DND-41 (cell line): Measurements from ENCODE around the gene PHLDB3.

Experiments
- ATAC-seq: fragments of 200-7000 bp; cut with Tn5 transposase; 3 replicates; pipeline ENCODE4 v1.9.1; 2021; ENCODE audit warnings: low read depth; ENCODE audit not compliant: insufficient read depth
- DNase-seq: peaks from one replicate; pipeline ENCODE4 v3.0.0-alpha.2; 2020
- H2AFZ ChIP-seq: 2 replicates; pipeline ENCODE4 v1.6.0; 2012; ENCODE audit warnings: low read depth, low read length
- H3K27ac ChIP-seq: 2 replicates; pipeline ENCODE4 v1.5.1; 2012; ENCODE audit warnings: low read length, inconsistent platforms
- H3K27me3 ChIP-seq: fragments of 200-600 bp; sonication (generic); 2 replicates; pipeline ENCODE4 v1.6.0; 2012; ENCODE audit warnings: low read length, mild to moderate bottlenecking, inconsistent platforms; ENCODE audit not compliant: insufficient read depth, poor library complexity
- H3K36me3 ChIP-seq: 2 replicates; pipeline ENCODE4 v1.5.1; 2012; ENCODE audit warnings: low read length, inconsistent platforms; ENCODE audit not compliant: insufficient read depth
- H3K4me1 ChIP-seq: 2 replicates; pipeline ENCODE4 v1.5.1; 2012; ENCODE audit warnings: mild to moderate bottlenecking, low read length; ENCODE audit not compliant: insufficient read depth
- H3K4me2 ChIP-seq: 2 replicates; pipeline ENCODE4 v1.6.0; 2012; ENCODE audit warnings: mild to moderate bottlenecking, moderate library complexity, low read length, inconsistent platforms; ENCODE audit not compliant: insufficient read depth
- H3K4me3 ChIP-seq, 2 experiments: fragments of 200-600 bp in 1 of 2; shearing (Covaris generic) in 1 of 2; 2 replicates each; pipeline ENCODE4 v1.5.1; 2012 to 2016; ENCODE audit warnings: inconsistent platforms in 2 of 2, low read length in 2 of 2, mild to moderate bottlenecking in 2 of 2, low read depth in 1 of 2, moderate library complexity in 1 of 2
- H3K79me2 ChIP-seq: 2 replicates; pipeline ENCODE4 v1.6.0; 2012; ENCODE audit warnings: low read length, inconsistent platforms; ENCODE audit not compliant: insufficient read depth
- H3K9ac ChIP-seq: 2 replicates; pipeline ENCODE4 v1.6.0; 2012; ENCODE audit warnings: low read depth, mild to moderate bottlenecking, inconsistent platforms, low read length, moderate library complexity
- H3K9me3 ChIP-seq: 2 replicates; pipeline ENCODE4 v1.5.1; 2012; ENCODE audit warnings: low read length, moderate library complexity, mild to moderate bottlenecking, inconsistent platforms; ENCODE audit not compliant: insufficient read depth, severe bottlenecking
- H4K20me1 ChIP-seq: 2 replicates; pipeline ENCODE4 v1.6.0; 2012; ENCODE audit warnings: low read length; ENCODE audit not compliant: insufficient read depth
- CTCF ChIP-seq: IDR thresholded peaks from 2 replicates; pipeline ENCODE4 v1.5.1; 2012; ENCODE audit warnings: borderline replicate concordance, low read length, moderate library complexity, mild to moderate bottlenecking; ENCODE audit not compliant: poor library complexity, severe bottlenecking; ENCODE audit errors: extremely low read depth
- EZH2 ChIP-seq: IDR thresholded peaks from 3 replicates; pipeline ENCODE4 v1.6.1; 2012; ENCODE audit warnings: borderline replicate concordance, low read depth, mild to moderate bottlenecking, moderate library complexity, low read length, inconsistent platforms; ENCODE audit not compliant: severe bottlenecking

The PHLDB3 gene

GRCh38 chr19:43534816-43535761, 30.5 kb upstream of the PHLDB3 start:
- no peak overlapping the region for H3K4me3 ChIP-seq
- H3K9ac ChIP-seq = no peak overlapping the region
- H4K20me1 ChIP-seq = 0 out of 2 replicates have a peak, but pooled peaks cover 4% of the 10 kb centered on the region
- H3K4me1 ChIP-seq = peaks cover 20% of the 10 kb centered on the region
- no peaks in the 10 kb centered on the region for H3K79me2 ChIP-seq
- H2AFZ ChIP-seq = no peak overlapping the region
- H3K27me3 ChIP-seq = no peaks in the 10 kb centered on the region
- H3K4me2 ChIP-seq = no peak overlapping the region
- TF ChIP-seq EZH2 (no peak), CTCF (peak; percentile 48)
- no peak for DNase-seq
- peaks cover 4% of the 10 kb centered on the region for H3K9me3 ChIP-seq
- peaks cover 24% of the 10 kb centered on the region for H3K36me3 ChIP-seq
- no peak overlapping the region for H3K27ac ChIP-seq
- ATAC-seq = no peak

- Histone ChIP-seq H2AFZ (no peak overlapping the region), H3K27me3 (no peaks in the 10 kb centered on the region), H3K9me3 (peaks cover 4% of the 10 kb centered on the region), H3K4me2 (peak overlapping the region; percentile 68; the same call in 1 of the 2 replicates), H3K36me3 (peaks cover 20% of the 10 kb centered on the region; the same call in 1 of the 2 replicates), H3K27ac (no peak overlapping the region), H3K4me3 (no peak overlapping the region), H4K20me1 (0 out of 2 replicates have a peak, but pooled peaks cover 4% of the 10 kb centered on the region), H3K4me1 (peaks cover 20% of the 10 kb centered on the region), H3K79me2 (no peaks in the 10 kb centered on the region), H3K9ac (no peak overlapping the region)
- TF ChIP-seq EZH2 (no peak), CTCF (no peak)
- ATAC-seq = no peak
- DNase-seq = no peak
Observed at GRCh38 chr19:43534305-43534815, 29.8 kb upstream of the PHLDB3 start.

- Histone ChIP-seq H3K36me3 (peaks cover 14% of the 10 kb centered on the region; the same call in 1 of the 2 replicates), H3K79me2 (no peaks in the 10 kb centered on the region), H3K4me2 (peak overlapping the region; percentile 68), H3K4me3 (peak overlapping the region in 1 of 2 experiments; percentile 56; a peak in 3 of 4 replicates), H3K27me3 (no peaks in the 10 kb centered on the region), H3K4me1 (peaks cover 20% of the 10 kb centered on the region), H3K27ac (peak overlapping the region; percentile 11; the same call in 1 of the 2 replicates), H3K9ac (peak overlapping the region; percentile 38), H2AFZ (peak overlapping the region; percentile 58), H3K9me3 (no peaks in the 10 kb centered on the region), H4K20me1 (0 out of 2 replicates have a peak, but pooled peaks cover 4% of the 10 kb centered on the region)
- peak; percentile 91 for ATAC-seq
- TF ChIP-seq EZH2 (no peak), CTCF (no peak)
- DNase-seq = peak; percentile 95
Observed at GRCh38 chr19:43533546-43534304, 29.2 kb upstream of the PHLDB3 start.
